Endodermal cell (in vitro differentiated cells): ENCODE results near the gene ANKMY1. TPM values are rescaled to one million over a fixed set of nuclear protein-coding genes. Genes with fewer than 3 reads are reported as not detected.

Experiments used
- DNase-seq: peaks from one replicate; pipeline ENCODE4 v3.0.0-alpha.2; 2017
- H3K27ac ChIP-seq: 2 replicates; pipeline ENCODE4 v1.5.1; 2013; ENCODE audit warnings: mild to moderate bottlenecking, low read depth, low read length, moderate library complexity
- H3K27me3 ChIP-seq: 2 replicates; pipeline ENCODE4 v1.6.1; 2013; ENCODE audit warnings: mild to moderate bottlenecking, low read length, moderate library complexity; ENCODE audit not compliant: insufficient read depth, control insufficient read depth, poor library complexity, severe bottlenecking
- H3K36me3 ChIP-seq: 2 replicates; pipeline ENCODE4 v1.7.0; 2013; ENCODE audit warnings: mild to moderate bottlenecking, low read length, moderate library complexity; ENCODE audit not compliant: control insufficient read depth, insufficient read depth
- H3K4me1 ChIP-seq: one replicate; pipeline ENCODE4 v1.7.0; 2013; ENCODE audit warnings: low read length; ENCODE audit not compliant: control insufficient read depth, insufficient read depth
- H3K4me3 ChIP-seq: 2 replicates; pipeline ENCODE4 v1.5.1; 2013; ENCODE audit warnings: mild to moderate bottlenecking, low read length, moderate library complexity
- H3K9ac ChIP-seq: 2 replicates; pipeline ENCODE4 v1.6.1; 2013; ENCODE audit warnings: mild to moderate bottlenecking, low read length, moderate library complexity; ENCODE audit not compliant: poor library complexity, severe bottlenecking; ENCODE audit errors: extremely low read depth
- H3K9me3 ChIP-seq: 2 replicates; pipeline ENCODE4 v1.6.1; 2013; ENCODE audit warnings: mild to moderate bottlenecking, low read length, moderate library complexity; ENCODE audit not compliant: control insufficient read depth
- H3K27ac Mint-ChIP-seq: 2 replicates; pipeline ENCODE4 v1.8.0; 2020; ENCODE audit warnings: mixed read lengths
- H3K27me3 Mint-ChIP-seq: 2 replicates; pipeline ENCODE4 v1.8.0; 2021; ENCODE audit warnings: mild to moderate bottlenecking, mixed read lengths; ENCODE audit not compliant: insufficient read depth
- H3K36me3 Mint-ChIP-seq: 2 replicates; pipeline ENCODE4 v1.8.0; 2020; ENCODE audit warnings: low read depth, mixed read lengths
- H3K4me1 Mint-ChIP-seq: 2 replicates; pipeline ENCODE4 v1.8.0; 2020; ENCODE audit warnings: mixed read lengths
- H3K4me3 Mint-ChIP-seq: 2 replicates; pipeline ENCODE4 v1.8.0; 2020; ENCODE audit warnings: mild to moderate bottlenecking, moderate library complexity, mixed read lengths
- H3K9me3 Mint-ChIP-seq: 2 replicates; pipeline ENCODE4 v1.8.0; 2020; ENCODE audit warnings: mild to moderate bottlenecking, mixed read lengths
- CTCF ChIP-seq: fragments of 200-600 bp; sonication (generic); conservative IDR thresholded peaks from 2 replicates; pipeline ENCODE4 v1.5.0; 2021; ENCODE audit warnings: antibody characterized with exemption, mild to moderate bottlenecking
- WGBS, 2 experiments: methylation state at CpG; one replicate each; pipeline versions ENCODE4 v1.1.5 to v1.1.7; 2013; ENCODE audit warnings: missing lambda C conversion rate in 2 of 2, mixed read lengths in 1 of 2; ENCODE audit not compliant: insufficient coverage in 1 of 2, insufficient read length in 1 of 2; 5-methylcytosine and 5-hydroxymethylcytosine counted together
- total RNA-seq, 2 donors: library from RNA; stranded (reverse); fragmentation: NEBNext Ultra II Directional in 1 of 2; extraction: Animal tissue kit (Norgen Biotek cat#: 25700) in 1 of 2; gene quantifications; 2 replicates in 1 of 2; 3 replicates in 1 of 2; pipeline ENCODE4 v1.2.1, GENCODE V29; 2021

ANKMY1 gene
- total RNA-seq, 2 donors from 2014 or later, result 7.4 to 13.3 TPM

GRCh38 chr2:240568678-240569522 is 11.1 kb upstream of the ANKMY1 start:
- no peaks in the 10 kb centered on the region for H3K9me3 ChIP-seq
- peaks cover 11% of the 10 kb centered on the region for H3K27me3 ChIP-seq
- peak overlapping the region; percentile 20 for H3K9ac ChIP-seq
- peak overlapping the region; percentile 82 for H3K4me3 ChIP-seq
- WGBS, 2 experiments, result 5 to 12% methylated on average over 24 to 93 of the region's 93 CpGs
- H3K27ac Mint-ChIP-seq, result no peak overlapping the region
- H3K36me3 ChIP-seq, result no peaks in the 10 kb centered on the region
- no peak for TF ChIP-seq CTCF
- H3K4me3 Mint-ChIP-seq, result peak overlapping the region; percentile 63
- H3K4me1 ChIP-seq, result peaks cover 18% of the 10 kb centered on the region
- peaks cover 2% of the 10 kb centered on the region for H3K36me3 Mint-ChIP-seq
- H3K4me1 Mint-ChIP-seq, result peaks cover 10% of the 10 kb centered on the region
- DNase-seq, result peak; percentile 76
- no peaks in the 10 kb centered on the region for H3K9me3 Mint-ChIP-seq
- H3K27me3 Mint-ChIP-seq, result peaks cover 17% of the 10 kb centered on the region
- H3K27ac ChIP-seq, result no peak overlapping the region

GRCh38 chr2:240567872-240568677 is 10.3 kb upstream of the ANKMY1 start, which contains the start of gene RNPEPL1:
Gene RNPEPL1 (plus strand): TSS chr2:240568484. CDS start chr2:240568587, 103 bp downstream.
- Histone ChIP-seq H3K9me3 (no peaks in the 10 kb centered on the region), H3K9ac (peak within 1 kb of the TSS; percentile 20), H3K36me3 (peaks cover under 1% of the 10 kb centered on the region), H3K27ac (no peak within 1 kb of the TSS), H3K27me3 (peaks cover 11% of the 10 kb centered on the region), H3K4me1 (peaks cover 18% of the 10 kb centered on the region), H3K4me3 (peak within 1 kb of the TSS; percentile 82)
- peaks cover 10% of the 10 kb centered on the region for H3K4me1 Mint-ChIP-seq
- 1 to 4% methylated on average over 18 to 106 of the region's 106 CpGs for WGBS, 2 experiments
- no peaks in the 10 kb centered on the region for H3K9me3 Mint-ChIP-seq
- H3K27ac Mint-ChIP-seq, result no peak within 1 kb of the TSS
- TF ChIP-seq CTCF, result peak; percentile 18
- DNase-seq, result peak; percentile 76
- peaks cover 9% of the 10 kb centered on the region for H3K36me3 Mint-ChIP-seq
- peak within 1 kb of the TSS; percentile 63 for H3K4me3 Mint-ChIP-seq
- peaks cover 17% of the 10 kb centered on the region for H3K27me3 Mint-ChIP-seq

GRCh38 chr2:240567137-240567871 is 9.5 kb upstream of the ANKMY1 start:
- Mint-ChIP-seq H3K4me3 (peak overlapping the region; percentile 63), H3K4me1 (peaks cover 10% of the 10 kb centered on the region), H3K36me3 (peaks cover 17% of the 10 kb centered on the region), H3K27me3 (peaks cover 17% of the 10 kb centered on the region), H3K27ac (no peak overlapping the region), H3K9me3 (no peaks in the 10 kb centered on the region)
- TF ChIP-seq CTCF, result no peak
- H3K27ac ChIP-seq, result no peak overlapping the region
- peak overlapping the region; percentile 81 for H3K4me3 ChIP-seq
- peaks cover 8% of the 10 kb centered on the region for H3K36me3 ChIP-seq
- peak; percentile 60 for DNase-seq
- H3K9me3 ChIP-seq, result no peaks in the 10 kb centered on the region
- 51 to 63% methylated on average over 19 to 26 of the region's 26 CpGs for WGBS, 2 experiments
- no peak overlapping the region for H3K9ac ChIP-seq
- H3K27me3 ChIP-seq, result peaks cover 11% of the 10 kb centered on the region
- peaks cover 18% of the 10 kb centered on the region for H3K4me1 ChIP-seq
